ENCODE measurements around the gene PNCK. TPM values are rescaled to one million over a fixed set of nuclear protein-coding genes. Genes with fewer than 3 reads are reported as not detected.
A peak's percentile ranks its signal among the peaks of the same experiment; 100 is the strongest.

Gene PNCK
- total and polyA plus RNA-seq, 2 of the 13 experiments (the other 11 are each of a cell fraction or from before 2014, with no cell fraction given) = 33.1 TPM; not detected in 1

DNA sequence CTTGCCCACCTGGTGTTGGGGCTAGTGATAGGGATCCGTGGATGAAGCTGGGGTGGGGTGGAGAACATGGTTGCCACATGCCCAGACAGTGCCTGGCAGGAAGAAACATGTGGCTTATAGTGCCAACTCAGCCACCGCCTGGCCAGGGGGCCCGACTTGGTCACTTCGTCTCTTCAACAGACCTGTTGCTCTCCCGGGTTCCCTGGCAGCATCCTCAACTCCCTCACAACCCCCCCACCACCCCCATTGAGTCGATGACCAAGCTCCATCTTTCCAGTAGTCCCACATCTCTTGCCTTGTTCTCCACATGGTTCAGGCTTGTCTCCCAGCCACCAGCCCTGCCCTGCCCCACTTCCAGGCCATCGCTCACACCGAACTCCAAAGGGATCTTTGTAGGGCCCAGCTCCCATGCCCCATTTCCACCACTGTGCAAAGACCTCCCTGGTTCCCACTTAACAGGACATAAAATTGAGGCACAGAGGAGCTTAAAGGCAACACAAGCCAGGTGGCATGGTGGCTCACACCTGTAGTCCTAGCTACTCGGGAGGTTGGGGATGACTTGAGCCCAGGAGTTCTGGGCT lies 7.8 kb downstream of the PNCK start:
- ChIA-PET CTCF (ENCODE audit: low intra/inter-chr PET ratio, low total read pairs) (no interaction called here), POLR2A (no interaction called here)
- Histone ChIP-seq H3K79me2 (ENCODE audit: insufficient read depth, low read length) (no peaks in the 10 kb centered on the region), H3K9ac (ENCODE audit: insufficient read depth, low read depth, low read length) (no peak overlapping the region), H3K27me3 (ENCODE audit: control insufficient read depth in 1 of 2, insufficient read depth in 2 of 2, low read length in 2 of 2) (peaks cover 0 to 14% of the 10 kb centered on the region in 2 experiments; a peak in 2 of 5 replicates), H3K4me2 (ENCODE audit: low read depth, low read length) (no peak overlapping the region), H2AFZ (ENCODE audit: low read length) (no peak overlapping the region), H3K4me3 (replicated peaks in 1 of 3; ENCODE audit: insufficient read depth in 1 of 3, low read depth in 2 of 3, low read length in 3 of 3) (no peak overlapping the region), H3K27ac (ENCODE audit: extremely low read length, insufficient read depth, low read length) (no peak overlapping the region), H4K20me1 (ENCODE audit: insufficient read depth, low read length) (no peaks in the 10 kb centered on the region), H3K4me1 (ENCODE audit: insufficient read depth, low read length) (peaks cover 29% of the 10 kb centered on the region), H3K36me3 (replicated peaks in 1 of 2; ENCODE audit: control insufficient read depth in 1 of 2, insufficient read depth in 2 of 2, low read length in 2 of 2) (no peaks in the 10 kb centered on the region), H3K9me3 (ENCODE audit: low read length) (no peaks in the 10 kb centered on the region)
- 7% methylated on average over 6 of the region's 9 CpGs for WGBS (ENCODE audit: low lambda C conversion rate)
- intact Hi-C loops (cut with micrococcal nuclease; ENCODE audit: unreplicated experiment) = no loop called here
- FAIRE-seq = no peak
- no peak for DNase-seq (ENCODE audit: low spot score)
- TF ChIP-seq, protein P1, sequence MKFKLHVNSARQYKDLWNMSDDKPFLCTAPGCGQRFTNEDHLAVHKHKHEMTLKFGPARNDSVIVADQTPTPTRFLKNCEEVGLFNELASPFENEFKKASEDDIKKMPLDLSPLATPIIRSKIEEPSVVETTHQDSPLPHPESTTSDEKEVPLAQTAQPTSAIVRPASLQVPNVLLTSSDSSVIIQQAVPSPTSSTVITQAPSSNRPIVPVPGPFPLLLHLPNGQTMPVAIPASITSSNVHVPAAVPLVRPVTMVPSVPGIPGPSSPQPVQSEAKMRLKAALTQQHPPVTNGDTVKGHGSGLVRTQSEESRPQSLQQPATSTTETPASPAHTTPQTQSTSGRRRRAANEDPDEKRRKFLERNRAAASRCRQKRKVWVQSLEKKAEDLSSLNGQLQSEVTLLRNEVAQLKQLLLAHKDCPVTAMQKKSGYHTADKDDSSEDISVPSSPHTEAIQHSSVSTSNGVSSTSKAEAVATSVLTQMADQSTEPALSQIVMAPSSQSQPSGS (CRISPR knock-in tag; IDR thresholded peaks at IDR 0.05) = no peak
- no peak for ATAC-seq
- no TSS peak for BruUV-seq (replicated peaks)
- in situ Hi-C loops (cut with HindIII; ENCODE audit: extremely low pct_ligation_motif_present, low pct_unique_long_range_greater_than_20kb) = loop anchor here (5.0 to 25.0 kb wide), 2 partner anchors 109 to 704 kb away; no protein-coding TSS in a partner anchor

DNA sequence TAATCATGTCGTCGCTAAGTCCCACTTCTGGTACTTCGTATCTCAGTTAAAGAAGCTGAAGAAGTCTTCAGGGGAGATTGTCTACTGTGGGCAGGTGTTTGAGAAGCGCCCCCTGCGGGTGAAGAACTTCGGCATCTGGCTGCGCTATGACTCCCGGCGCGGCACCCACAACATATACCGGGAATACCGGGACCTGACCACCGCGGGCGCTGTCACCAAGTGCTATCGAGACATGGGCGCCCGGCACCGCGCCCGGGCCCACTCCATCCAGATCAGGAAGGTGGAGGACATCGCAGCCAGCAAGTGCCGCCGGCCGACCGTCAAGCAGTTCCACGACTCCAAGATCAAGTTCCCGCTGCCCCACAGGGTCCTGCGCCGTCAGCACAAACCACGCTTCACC lies 11.3 kb downstream of the PNCK start:
- Histone ChIP-seq H3K79me2 (ENCODE audit: insufficient read depth, low read length) (no peaks in the 10 kb centered on the region), H3K27ac (ENCODE audit: extremely low read length, insufficient read depth, low read length) (no peak overlapping the region), H3K4me1 (ENCODE audit: insufficient read depth, low read length) (0 out of 2 replicates have a peak, but pooled peaks cover under 1% of the 10 kb centered on the region), H3K27me3 (ENCODE audit: control insufficient read depth in 1 of 2, insufficient read depth in 2 of 2, low read length in 2 of 2) (peaks cover 0 to 14% of the 10 kb centered on the region in 2 experiments; a peak in 2 of 5 replicates), H3K4me3 (replicated peaks in 1 of 3; ENCODE audit: insufficient read depth in 1 of 3, low read depth in 2 of 3, low read length in 3 of 3) (no peak overlapping the region), H3K9ac (ENCODE audit: insufficient read depth, low read depth, low read length) (no peak overlapping the region), H3K36me3 (replicated peaks in 1 of 2; ENCODE audit: control insufficient read depth in 1 of 2, insufficient read depth in 2 of 2, low read length in 2 of 2) (no peaks in the 10 kb centered on the region), H4K20me1 (ENCODE audit: insufficient read depth, low read length) (no peaks in the 10 kb centered on the region), H2AFZ (ENCODE audit: low read length) (no peak overlapping the region), H3K4me2 (ENCODE audit: low read depth, low read length) (no peak overlapping the region), H3K9me3 (ENCODE audit: low read length) (no peaks in the 10 kb centered on the region)
- no TSS peak for BruUV-seq (replicated peaks)
- WGBS (ENCODE audit: low lambda C conversion rate) = 0% methylated on average over 1 of the region's 31 CpGs
- POLR2A ChIA-PET = no interaction called here
- peak; percentile 48 for DNase-seq (ENCODE audit: low spot score)
- peak; percentile 88 for ATAC-seq
- FAIRE-seq = peak; percentile 67
- CTCF ChIA-PET (ENCODE audit: low intra/inter-chr PET ratio, low total read pairs) = interaction anchor here (1.1 to 3.1 kb wide), 5 partner anchors 25 to 123 kb away, joined by 3 to 16 read pairs (median 7); no protein-coding TSS in a partner anchor
- in situ Hi-C loops (cut with HindIII; ENCODE audit: extremely low pct_ligation_motif_present, low pct_unique_long_range_greater_than_20kb) (loop anchor here (25.0 kb wide), 1 partner anchor 700 kb away; no protein-coding TSS in a partner anchor), intact Hi-C loops (cut with micrococcal nuclease; ENCODE audit: unreplicated experiment) (loop anchor here (2.0 kb wide), 1 partner anchor 51 kb away; no protein-coding TSS in a partner anchor)
- TF ChIP-seq, protein P2, sequence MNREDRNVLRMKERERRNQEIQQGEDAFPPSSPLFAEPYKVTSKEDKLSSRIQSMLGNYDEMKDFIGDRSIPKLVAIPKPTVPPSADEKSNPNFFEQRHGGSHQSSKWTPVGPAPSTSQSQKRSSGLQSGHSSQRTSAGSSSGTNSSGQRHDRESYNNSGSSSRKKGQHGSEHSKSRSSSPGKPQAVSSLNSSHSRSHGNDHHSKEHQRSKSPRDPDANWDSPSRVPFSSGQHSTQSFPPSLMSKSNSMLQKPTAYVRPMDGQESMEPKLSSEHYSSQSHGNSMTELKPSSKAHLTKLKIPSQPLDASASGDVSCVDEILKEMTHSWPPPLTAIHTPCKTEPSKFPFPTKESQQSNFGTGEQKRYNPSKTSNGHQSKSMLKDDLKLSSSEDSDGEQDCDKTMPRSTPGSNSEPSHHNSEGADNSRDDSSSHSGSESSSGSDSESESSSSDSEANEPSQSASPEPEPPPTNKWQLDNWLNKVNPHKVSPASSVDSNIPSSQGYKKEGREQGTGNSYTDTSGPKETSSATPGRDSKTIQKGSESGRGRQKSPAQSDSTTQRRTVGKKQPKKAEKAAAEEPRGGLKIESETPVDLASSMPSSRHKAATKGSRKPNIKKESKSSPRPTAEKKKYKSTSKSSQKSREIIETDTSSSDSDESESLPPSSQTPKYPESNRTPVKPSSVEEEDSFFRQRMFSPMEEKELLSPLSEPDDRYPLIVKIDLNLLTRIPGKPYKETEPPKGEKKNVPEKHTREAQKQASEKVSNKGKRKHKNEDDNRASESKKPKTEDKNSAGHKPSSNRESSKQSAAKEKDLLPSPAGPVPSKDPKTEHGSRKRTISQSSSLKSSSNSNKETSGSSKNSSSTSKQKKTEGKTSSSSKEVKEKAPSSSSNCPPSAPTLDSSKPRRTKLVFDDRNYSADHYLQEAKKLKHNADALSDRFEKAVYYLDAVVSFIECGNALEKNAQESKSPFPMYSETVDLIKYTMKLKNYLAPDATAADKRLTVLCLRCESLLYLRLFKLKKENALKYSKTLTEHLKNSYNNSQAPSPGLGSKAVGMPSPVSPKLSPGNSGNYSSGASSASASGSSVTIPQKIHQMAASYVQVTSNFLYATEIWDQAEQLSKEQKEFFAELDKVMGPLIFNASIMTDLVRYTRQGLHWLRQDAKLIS (CRISPR knock-in tag; IDR thresholded peaks at IDR 0.05) = no peak
- TF ChIP-seq RAD21 (CRISPR knock-in tag; IDR thresholded peaks at IDR 0.05) (peak; percentile 73), HNRNPLL (IDR thresholded peaks at IDR 0.05; ENCODE audit: low read depth, low read length, poor library complexity, severe bottlenecking) (peak; percentile 62), ZNF331 (CRISPR knock-in tag; IDR thresholded peaks at IDR 0.05) (no peak)
- TF ChIP-seq, protein P3, sequence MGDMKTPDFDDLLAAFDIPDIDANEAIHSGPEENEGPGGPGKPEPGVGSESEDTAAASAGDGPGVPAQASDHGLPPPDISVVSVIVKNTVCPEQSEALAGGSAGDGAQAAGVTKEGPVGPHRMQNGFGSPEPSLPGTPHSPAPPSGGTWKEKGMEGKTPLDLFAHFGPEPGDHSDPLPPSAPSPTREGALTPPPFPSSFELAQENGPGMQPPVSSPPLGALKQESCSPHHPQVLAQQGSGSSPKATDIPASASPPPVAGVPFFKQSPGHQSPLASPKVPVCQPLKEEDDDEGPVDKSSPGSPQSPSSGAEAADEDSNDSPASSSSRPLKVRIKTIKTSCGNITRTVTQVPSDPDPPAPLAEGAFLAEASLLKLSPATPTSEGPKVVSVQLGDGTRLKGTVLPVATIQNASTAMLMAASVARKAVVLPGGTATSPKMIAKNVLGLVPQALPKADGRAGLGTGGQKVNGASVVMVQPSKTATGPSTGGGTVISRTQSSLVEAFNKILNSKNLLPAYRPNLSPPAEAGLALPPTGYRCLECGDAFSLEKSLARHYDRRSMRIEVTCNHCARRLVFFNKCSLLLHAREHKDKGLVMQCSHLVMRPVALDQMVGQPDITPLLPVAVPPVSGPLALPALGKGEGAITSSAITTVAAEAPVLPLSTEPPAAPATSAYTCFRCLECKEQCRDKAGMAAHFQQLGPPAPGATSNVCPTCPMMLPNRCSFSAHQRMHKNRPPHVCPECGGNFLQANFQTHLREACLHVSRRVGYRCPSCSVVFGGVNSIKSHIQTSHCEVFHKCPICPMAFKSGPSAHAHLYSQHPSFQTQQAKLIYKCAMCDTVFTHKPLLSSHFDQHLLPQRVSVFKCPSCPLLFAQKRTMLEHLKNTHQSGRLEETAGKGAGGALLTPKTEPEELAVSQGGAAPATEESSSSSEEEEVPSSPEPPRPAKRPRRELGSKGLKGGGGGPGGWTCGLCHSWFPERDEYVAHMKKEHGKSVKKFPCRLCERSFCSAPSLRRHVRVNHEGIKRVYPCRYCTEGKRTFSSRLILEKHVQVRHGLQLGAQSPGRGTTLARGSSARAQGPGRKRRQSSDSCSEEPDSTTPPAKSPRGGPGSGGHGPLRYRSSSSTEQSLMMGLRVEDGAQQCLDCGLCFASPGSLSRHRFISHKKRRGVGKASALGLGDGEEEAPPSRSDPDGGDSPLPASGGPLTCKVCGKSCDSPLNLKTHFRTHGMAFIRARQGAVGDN (CRISPR knock-in tag; IDR thresholded peaks at IDR 0.05) = peak; percentile 55

All from HepG2 (cell line).